Measurements from ENCODE around the gene LRRC45.
"Not testable (repeated sequence)": the region's sequence is repeated elsewhere in the genome, so short reads cannot be mapped to it uniquely, and the experiment has no call there.

The LRRC45 gene

GRCh38 chr17:82036634-82037091 is 13.6 kb downstream of the LRRC45 start:
- no peak for DNase-seq

GRCh38 chr17:82037092-82037888 is 14.2 kb downstream of the LRRC45 start, which contains the start of gene DCXR:
Gene DCXR (minus strand): TSS chr17:82037697. CDS start chr17:82037682, 15 bp downstream.
- peak; percentile 99 for DNase-seq

- DNase-seq, result no peak
Measured at GRCh38 chr17:82037889-82038195, 14.7 kb downstream of the LRRC45 start.

- not testable (repeated sequence) for DNase-seq
Measured at GRCh38 chr17:82038796-82039409, 15.8 kb downstream of the LRRC45 start.

- no peak for DNase-seq
Measured at GRCh38 chr17:82039695-82040299, 16.7 kb downstream of the LRRC45 start.

GRCh38 chr17:82041144-82041814 is 18.2 kb downstream of the LRRC45 start:
- no peak for DNase-seq

- DNase-seq, result no peak
Measured at GRCh38 chr17:82042649-82043048, 19.5 kb downstream of the LRRC45 start.

GRCh38 chr17:82043507-82043906 is 20.4 kb downstream of the LRRC45 start:
- no peak for DNase-seq

GRCh38 chr17:82045936-82046484 is 22.9 kb downstream of the LRRC45 start:
- DNase-seq, result no peak

- no peak for DNase-seq
Measured at GRCh38 chr17:82046903-82047302, 23.8 kb downstream of the LRRC45 start.

GRCh38 chr17:82047379-82047778 is 24.3 kb downstream of the LRRC45 start:
- no peak for DNase-seq

GRCh38 chr17:82047914-82048570 is 24.9 kb downstream of the LRRC45 start:
- DNase-seq, result no peak

- DNase-seq, result no peak
Measured at GRCh38 chr17:82048571-82048971, 25.5 kb downstream of the LRRC45 start.

GRCh38 chr17:82049106-82049505 is 26.0 kb downstream of the LRRC45 start:
- no peak for DNase-seq

GRCh38 chr17:82049521-82049971 is 26.4 kb downstream of the LRRC45 start:
- DNase-seq, result no peak

- no peak for DNase-seq
Measured at GRCh38 chr17:82050152-82050760, 27.2 kb downstream of the LRRC45 start.

- DNase-seq, result no peak
Measured at GRCh38 chr17:82050761-82051641, 27.9 kb downstream of the LRRC45 start.

- DNase-seq, result peak; percentile 82
Measured at GRCh38 chr17:82051776-82052637, 28.9 kb downstream of the LRRC45 start, which contains the start of the genes GPS1 and RFNG. Gene GPS1 (plus strand): TSS chr17:82051898. CDS start chr17:82051932, 34 bp downstream. Gene RFNG (minus strand): TSS chr17:82051811. CDS start chr17:82051766, 45 bp downstream.

- DNase-seq, result no peak
Measured at GRCh38 chr17:82052638-82053059, 29.5 kb downstream of the LRRC45 start.

- no peak for DNase-seq
Measured at GRCh38 chr17:82053130-82053529, 30.0 kb downstream of the LRRC45 start.

Data from NCI-H82 (cell line).